Right hindlimb (tissue), 1 donor: ENCODE measurements around the gene STAT1.
A peak's percentile ranks its signal among the peaks of the same experiment; 100 is the strongest.

Source experiments
- DNase-seq: peaks from one replicate; pipeline ENCODE4 v3.0.0-alpha.2; 2018

Gene STAT1

DNA sequence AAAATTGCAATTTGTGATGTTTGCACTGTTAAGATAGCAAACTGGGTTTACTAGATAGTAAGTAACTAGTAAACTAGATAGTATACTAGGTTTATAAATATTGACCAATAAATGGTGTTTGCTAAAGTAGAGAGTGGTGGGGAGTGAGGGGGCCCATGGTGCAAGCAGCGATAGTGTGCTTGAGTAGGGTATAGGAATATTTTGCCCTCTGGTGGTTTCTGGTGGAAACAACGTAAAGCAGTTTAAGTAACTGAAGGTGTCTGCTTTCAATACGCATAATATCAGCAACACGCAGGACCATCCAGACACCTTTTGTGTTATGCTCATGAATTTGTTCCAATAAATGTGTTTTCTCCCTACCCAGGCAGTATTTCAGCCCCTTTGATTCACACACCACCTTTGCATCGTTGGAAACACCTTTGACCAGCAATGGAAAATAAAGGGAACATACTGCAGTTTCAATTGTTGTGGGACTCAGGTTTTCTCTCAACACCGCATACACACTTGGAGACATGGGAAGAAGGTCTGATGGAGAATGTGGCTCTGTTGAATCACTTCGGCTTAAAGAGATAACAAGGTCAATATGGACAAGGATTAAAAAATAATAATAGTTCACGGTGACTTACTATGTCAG lies 16.7 kb upstream of the STAT1 start:
- no peak for DNase-seq

DNA sequence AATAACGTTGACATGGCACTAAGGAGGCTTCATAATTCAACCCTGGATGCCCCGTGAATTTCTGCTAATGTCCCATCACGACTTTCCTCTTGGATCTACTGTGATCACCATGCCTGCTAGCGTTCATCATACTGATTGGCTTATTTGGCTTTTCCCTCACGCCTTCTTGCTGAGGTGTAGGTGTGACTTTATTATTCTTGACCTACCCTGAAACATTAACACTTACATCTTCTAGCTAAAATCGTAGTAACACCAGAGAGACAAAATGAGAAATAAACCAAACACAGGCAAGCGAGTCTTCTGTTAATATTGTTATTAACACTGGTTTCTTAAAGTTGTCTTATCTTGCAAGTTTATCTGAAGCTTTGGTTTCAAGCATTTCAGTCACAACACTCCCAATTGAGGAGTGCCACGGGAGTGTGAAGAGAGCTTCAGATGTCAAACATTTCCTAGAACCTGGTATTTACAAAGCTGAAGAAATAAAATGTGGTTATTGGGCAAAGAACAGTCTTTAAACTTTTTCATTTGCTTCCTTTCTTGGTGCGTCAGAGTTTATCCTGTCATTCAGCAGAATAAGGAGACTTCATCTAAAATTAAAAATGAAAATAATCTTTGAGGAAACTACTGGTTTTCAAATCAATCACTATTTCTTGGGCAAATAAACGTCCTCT lies 15.4 kb upstream of the STAT1 start:
- DNase-seq: no peak

DNA sequence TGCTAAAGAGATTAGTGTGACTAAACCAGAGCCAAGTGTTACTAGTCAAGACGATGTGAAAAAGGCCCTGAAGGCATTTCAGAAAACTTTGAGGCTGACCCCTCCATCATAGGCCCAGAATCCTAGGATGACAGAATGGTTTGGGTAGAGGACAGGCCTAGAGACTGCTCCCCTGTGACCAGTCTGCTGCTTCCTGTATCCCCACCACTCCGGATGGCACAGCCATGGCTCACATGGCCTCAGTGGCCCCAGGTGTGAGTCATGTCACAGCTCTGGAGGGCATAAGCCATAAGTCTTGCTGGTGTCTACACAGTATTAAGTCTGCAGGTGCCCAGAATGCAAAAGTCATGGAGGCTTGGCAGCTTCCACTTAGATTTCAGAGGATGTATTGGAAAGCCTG lies 12.4 kb upstream of the STAT1 start:
- no peak for DNase-seq

DNA sequence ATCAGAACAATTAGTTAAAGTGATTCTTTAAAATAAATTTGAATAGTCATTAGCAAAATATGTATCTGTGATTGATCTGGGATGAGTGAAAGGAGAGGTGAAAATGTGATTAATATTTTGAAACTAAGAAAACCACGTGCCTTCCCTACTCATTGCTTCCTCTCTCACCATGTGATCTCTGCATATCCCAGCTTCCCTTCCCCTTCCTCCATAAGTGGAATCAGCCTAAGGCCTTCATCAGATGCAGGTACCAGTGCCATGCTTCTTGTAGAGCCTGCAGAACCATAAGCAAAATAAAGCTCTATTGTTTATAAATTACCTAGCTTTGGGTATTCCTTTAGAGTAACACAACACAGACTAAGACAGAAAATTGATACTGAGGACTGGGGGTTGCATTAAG lies 11.2 kb upstream of the STAT1 start:
- DNase-seq: no peak

DNA sequence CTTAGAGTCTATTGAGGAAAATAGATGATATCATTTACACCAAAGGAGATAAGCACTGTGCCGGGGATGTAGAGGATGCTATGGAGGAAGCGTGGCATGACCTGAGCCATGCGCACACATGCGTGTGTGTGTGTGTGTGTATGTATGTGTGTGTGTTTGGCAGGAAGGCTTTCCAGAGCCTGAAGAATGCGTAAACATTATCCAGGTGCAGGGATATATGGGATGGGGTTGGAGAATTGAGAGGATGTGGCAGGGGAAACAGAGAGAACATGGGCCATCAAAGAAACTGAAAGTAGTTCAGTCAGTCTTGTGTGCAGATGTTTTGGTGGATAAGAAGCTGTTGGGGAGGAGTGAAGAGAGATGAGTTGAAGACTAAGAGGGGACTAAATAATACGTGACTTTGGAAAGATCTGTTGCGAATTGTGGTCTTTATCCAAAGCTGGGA lies 9.3 kb upstream of the STAT1 start:
- DNase-seq: no peak

DNA sequence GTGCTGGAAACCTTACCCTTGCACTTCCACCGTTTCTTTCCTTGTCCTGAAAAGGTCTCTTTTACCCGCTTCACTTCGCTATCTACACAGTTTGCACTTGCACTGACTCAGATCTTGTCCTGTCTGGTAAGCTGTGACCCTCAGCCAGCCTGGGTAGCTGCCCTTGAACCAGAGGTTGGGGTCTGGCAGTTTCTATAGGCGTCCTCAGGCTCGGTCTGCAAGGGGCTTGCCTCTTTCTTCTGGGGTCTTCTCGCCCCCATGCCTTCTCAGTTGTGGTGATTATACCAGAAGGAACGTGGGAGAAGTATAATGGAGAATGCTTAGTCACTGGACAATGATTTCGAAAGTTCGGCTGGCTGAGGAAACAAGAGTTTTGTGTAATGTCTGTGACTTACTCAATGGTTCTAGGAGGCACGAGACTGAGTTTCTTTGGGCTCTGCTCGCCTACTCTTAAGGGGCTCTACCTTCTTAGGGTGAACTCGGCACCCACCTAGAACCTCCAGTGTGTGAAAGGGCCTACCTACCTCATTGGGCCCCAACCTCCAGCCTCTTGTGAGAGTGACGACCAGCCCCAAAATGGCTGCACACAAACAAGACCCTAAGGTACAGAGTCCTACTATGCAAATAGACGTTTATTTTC lies 6.9 kb upstream of the STAT1 start:
- DNase-seq: no peak

DNA sequence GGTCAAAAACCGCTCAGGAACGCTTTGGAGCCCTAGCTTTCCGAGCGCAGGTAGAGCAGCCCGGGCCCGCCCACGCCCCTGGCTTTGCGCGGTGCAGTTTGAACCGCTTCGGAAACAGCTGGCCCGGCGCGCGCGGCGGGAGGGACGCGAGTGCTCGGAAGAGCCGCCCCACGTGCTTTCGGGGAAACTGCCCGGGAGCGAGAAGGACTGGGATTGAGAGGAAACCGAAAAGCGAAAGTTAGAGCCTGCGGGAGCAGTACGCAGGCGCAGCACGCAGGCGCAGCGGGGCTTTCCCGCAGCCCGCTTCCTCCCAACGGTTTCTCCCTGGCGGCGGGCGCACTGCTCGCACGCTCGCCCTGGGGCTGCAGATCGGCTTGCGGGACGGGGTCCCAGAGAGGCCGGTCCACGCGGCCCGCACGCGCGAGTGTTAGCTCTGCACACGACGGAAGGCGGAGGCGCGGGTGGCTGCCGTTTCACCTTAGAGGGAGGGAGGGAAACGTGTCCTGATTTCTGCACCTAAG lies 6.3 kb upstream of the STAT1 start:
- peak; percentile 97 for DNase-seq

DNA sequence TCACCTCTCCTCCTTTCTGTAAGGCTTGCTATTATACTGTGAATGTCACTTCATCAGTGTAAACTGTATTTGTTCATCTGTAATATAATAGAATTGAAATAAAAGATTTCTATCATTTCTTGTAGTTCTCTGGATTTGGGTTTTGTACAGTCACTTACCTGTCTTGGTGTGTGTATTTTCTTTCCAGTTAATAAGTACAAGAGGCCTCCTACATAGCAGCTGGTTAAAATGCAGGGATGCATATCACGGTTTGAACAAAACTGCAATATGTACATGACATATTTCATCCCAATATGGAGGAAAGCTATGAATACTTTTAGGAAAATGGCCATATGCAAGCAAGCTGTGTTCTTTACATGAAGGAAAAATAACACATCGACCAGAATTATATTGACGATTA lies 5.4 kb upstream of the STAT1 start:
- no peak for DNase-seq

DNA sequence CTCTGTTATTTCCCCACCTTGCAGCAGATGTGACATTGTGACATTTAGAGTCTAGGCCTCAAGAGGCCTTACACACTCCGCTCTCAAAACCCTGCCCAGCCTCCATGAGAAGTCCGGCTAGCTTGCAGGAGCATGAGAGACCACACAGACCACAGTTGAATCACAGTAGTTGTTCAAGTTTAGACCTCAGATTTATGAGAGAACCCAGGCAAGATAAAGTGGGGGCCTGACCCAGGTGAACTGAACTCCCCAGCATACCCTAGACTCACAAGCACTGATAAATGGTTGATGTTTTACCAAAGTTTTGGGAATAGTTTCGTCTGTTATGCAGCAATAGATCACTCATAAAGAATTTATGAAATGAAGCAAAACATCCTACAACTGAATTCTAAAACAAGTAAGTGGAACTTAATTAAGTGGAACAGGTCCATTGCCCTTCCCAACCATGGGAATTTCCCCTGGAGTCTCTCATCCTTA lies 4.7 kb upstream of the STAT1 start:
- no peak for DNase-seq

DNA sequence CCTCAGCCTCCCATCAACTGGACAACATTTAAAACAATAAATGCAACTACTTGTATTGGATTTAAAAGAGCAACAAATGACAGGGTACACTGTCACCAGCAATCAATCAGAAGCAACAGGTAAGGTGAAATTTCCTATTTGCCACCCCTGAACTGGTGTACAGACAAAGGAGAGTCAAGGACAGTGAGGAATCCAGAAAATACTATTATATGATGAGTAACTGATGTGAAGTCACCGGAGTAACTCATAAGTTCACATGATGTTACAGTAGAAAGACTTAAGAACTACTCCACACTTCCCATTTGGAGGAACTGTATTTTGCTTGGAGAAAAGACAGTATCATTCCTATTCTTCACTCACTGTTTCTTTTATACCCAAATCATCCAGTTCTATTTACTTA lies 4.1 kb upstream of the STAT1 start:
- DNase-seq: no peak

DNA sequence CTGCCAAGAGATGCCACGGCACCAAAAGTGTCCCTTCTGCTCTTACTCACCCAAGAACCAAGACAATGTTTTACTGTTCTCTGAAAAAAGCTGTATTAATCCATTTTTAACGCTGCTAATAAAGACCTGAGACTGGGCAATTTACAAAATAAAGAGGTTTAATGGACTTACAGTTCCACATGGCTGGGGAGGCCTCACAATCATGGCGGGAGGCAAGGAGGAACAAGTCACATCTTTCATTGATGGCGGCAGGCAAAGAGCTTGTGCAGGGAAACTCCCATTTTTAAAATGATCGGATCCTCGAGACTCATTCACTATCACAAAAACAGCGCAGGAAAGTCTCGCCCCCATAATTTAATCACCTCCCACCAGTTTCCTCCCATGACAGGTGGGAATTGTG lies 1.9 kb upstream of the STAT1 start:
- DNase-seq: no peak

DNA sequence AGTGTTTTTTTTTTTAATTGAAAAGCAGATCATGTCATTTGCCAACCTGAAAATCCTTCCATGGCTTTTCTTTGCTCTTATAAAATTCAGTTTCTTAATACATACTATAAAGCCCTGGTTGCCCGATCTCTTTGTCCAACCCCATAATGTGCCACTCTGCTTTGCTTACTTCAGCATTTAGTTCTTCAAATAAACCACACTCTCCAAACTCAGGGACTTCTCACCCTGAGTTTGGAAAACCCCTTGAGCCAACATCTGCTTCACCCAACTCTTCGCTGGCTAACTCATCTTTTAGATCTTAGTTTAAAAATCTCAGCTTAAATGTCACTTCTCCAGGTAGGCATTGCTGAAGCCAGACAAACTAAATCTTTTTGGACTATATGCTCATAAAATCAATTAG lies 1.3 kb upstream of the STAT1 start:
- DNase-seq: no peak

DNA sequence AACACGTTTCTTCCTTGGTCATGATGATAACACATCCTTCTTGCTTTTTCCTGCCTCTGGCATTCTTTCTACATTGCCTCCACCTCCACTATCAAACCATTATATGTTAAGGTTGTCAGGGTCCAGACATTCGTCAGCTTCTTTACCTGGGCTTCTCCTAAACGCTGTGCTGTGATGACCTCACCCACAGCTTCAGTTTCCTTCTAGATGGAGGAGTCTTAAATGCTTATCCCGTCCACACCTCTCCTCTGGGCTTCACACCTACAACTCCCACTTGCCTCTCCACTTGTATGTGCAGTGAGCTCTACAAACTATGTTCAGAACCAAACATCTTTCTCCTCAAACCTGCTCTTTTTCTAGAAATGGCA lies 666 bp upstream of the STAT1 start:
- DNase-seq: no peak

DNA sequence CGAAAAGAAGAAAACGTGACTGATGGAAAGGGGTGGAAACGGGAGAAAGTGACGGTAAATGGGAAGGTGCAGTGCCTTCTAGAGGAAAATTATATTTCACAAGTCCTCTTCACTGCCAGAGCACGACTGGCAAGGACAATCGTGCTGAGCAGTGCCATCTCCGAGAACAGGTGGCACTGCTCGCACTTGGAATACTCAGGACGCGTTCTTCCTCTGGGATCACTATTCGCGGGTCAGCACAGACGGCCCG lies 364 bp downstream of the STAT1 start:
- DNase-seq: no peak

DNA sequence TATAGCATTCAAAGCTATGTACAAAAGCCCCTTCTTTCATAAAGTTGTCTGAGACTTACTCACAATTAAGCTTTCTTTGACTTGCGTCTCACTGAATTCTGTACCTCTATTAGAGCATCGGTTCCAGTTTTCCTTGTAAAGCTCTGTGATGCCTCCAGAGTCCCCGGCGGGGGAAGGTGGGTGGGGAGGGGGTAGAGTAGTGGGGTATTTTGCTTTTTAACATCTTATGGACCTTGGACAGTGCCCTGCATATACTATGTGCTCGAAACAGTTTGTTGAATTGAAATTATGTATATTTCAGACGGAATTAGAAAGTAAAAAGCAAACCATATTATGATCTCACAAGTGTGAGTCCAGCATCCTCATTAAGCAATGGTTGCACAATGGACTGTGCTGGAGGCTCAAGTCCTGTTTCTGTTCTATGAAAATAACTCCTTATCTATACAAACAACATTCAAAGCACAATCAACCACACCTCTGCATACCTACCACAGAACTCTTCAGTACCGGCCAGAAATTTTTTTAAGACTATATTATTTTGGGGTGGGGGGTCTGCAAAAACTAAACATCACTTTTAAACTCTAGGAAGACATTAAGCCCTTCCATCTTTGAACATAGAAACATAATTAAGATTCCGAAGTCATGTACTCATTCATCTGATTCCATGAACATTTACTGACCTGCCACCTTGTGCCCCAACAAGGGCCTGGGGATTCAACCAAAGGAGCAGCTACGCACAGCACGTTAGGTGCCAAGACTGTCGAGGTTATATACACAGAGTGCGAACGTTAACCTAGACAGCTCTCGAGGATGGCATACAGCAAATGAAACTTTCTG lies 908 bp downstream of the STAT1 start:
- no peak for DNase-seq

DNA sequence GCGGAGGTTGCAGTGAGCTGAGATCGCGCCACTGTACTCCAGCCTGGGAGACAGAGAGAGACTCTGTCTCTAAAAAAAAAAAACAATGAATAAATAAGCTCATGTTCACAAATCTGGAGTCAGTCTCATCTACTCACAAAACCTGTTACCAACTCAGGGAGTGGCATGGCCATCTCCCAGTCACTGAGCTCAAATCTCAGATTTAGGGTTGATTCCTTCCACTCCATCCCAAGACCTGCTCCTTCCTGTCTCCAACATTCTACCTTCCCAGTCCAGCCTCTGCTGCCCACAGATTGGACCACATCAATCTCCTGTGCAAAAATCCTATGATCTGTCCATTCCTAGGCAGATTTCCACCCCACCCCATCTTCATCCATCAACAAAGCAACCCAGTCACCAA lies 1.6 kb downstream of the STAT1 start:
- DNase-seq: no peak

DNA sequence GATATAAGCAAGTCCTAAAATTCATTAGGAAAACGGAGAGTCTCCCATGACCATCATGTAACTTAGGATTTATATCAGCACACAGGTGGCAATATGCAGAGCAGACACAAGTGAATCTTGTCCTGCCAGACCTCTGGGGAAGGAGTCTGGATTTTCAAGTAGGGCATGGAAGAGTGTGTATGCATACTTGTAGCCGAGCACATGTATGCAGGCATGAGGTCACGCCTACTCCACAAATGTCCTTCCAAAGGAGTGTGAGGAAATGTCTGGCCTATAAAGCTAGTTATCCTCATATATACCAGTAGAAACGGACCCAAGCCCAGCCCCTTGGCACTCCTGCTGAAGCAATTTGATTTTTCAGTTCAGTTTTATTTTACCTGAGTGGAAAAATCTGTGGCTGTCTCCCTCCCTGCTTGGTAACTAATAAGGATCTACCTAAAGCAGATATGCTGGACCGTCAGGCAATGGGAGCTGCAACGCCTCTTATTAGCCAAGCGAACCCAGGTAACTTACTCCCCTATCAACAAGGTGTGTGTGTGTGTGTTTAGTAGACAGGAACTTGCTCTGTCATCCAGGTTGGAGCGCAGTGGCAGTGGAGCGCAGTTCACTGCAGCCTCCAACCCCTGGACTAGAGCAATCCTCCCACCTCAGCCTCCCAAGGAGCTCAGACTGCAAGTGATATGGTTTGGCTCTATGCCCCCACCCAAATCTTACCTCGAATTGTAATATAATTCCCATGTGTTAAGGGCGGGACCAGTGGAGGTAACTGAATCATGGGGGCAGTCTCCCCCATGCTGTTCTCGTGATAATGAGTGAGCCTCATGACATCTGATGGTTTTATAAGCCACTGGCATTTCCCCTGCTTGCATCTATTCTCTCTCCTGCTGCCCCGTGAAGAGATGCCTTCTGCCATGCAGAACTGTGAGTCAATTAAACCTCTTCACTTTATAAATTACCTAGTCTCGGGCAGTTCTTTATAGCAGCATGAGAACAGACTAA lies 2.8 kb downstream of the STAT1 start:
- DNase-seq: no peak

DNA sequence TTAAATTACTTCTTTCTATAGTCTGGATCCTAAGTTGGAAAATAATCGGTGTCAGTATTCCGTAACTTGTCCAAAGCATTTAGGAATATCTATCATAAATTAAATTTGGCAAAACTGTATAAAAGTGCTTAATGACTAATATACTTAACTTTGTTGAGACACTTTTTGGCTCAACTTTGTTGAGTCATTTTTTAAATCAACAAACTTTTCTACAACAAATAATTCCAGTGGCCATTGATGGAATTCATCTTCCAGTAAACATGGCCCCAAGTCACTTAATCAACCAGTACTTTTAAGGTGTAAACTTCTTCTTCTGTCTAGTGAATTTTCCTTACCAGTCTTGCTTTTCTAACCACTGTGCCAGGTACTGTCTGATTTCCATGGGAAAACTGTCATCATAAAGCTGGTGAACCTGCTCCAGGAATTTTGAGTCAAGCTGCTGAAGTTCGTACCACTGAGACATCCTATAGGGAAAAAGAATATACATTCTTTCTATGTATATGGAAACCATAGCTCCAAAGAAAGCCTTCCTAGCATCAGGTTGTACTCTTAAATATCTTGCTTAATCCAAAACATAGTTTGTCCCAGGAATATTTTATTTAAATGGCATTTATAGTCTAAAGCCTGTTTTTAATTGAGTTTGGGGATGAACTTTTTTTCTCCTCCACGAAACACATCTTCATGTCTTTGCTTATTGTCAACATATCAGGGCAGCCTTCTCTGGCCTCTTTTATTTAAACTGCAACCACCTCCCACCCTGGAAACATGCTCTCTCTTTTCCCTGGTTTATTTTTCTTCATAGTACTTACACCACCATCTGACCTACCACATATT lies 4.2 kb downstream of the STAT1 start:
- no peak for DNase-seq

DNA sequence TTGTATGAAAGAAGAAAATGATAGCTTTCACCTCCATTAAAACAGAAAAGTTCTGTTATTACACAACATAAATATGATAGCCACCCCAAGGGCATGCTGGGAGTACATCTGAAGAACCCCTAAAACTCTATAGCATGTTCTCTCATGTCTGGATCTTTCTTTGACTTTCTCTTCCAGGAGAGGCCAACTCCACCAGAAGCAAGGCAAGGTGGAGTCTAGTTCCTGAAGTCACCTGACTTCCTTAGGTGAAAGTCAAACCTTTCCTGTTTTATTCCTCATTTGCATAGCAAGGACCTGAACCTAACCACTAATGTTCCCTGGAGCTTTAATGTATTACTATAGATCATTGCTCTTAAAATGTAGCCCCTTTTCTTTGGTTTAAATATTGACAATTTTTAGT lies 5.7 kb downstream of the STAT1 start:
- DNase-seq: no peak

DNA sequence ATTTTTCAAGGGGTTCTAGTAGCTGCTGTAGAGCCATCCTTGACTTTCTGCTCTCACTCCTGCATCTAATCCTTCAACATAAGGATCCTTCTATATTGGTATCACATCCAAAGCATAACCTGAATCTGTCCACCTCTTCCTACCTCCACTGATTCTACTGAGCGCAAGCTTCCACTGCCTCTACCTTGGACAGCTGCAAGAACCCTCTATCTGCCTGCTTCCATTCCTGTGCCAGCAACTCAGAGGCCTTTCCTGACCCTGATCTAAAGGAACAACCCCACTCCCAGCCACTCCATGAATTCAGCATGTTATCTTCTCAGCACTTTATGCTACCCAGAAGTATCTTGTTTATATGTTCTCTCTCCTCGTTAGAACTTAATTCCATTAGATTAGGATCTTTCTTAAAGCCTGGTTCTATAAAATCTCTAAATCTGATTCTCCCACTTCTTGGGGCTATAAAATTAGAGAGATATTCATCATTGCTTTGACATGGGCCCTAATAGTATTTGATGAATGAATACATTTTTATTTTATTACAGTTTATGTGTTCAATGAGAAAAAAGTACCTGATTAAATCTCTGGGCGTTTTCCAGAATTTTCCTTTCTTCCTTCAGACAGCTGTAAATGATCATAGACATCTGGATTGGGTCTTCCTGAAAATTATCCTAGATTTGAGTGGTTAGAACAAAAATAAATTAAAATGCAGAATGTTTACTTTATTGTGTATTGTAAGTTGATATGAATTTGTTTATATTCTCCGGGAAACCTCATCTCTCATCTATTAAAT lies 6.8 kb downstream of the STAT1 start:
- no peak for DNase-seq

DNA sequence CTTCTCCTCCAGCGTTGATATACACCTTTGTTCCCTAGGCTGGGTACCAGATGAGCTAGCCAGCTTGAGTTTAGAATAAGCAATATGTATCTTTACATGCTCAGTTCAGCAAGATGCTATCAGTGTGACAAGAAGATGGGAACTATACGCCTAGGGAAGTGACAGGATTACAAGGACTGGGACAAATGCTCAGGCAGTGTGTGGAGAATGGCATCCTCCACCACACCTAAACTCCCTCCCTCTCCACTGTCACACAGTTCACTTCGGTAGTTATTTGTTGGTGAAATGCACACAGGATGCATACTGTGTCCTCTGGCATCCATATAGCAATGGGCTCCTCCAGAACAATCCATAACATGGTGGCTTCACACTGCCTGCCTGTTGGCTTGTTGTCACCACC lies 7.7 kb downstream of the STAT1 start:
- no peak for DNase-seq
